GM20000 (cell line): Measurements from ENCODE around the gene SRPRB.

Source experiments
- DNase-seq: peaks from one replicate; pipeline ENCODE4 v3.0.0; 2012; ENCODE audit warnings: low spot score
- CTCF ChIP-seq: IDR thresholded peaks from 2 replicates; pipeline ENCODE4 v1.5.1; 2012; ENCODE audit warnings: mild to moderate bottlenecking, control low read depth; ENCODE audit errors: extremely low read depth, missing control alignments

Gene SRPRB

GRCh38 chr3:133760916-133761315 is 44.7 kb upstream of the SRPRB start:
- no peak for TF ChIP-seq CTCF
- no peak for DNase-seq

GRCh38 chr3:133761605-133762484 is 43.8 kb upstream of the SRPRB start:
- DNase-seq, result no peak
- no peak for TF ChIP-seq CTCF

- TF ChIP-seq CTCF, result no peak
- no peak for DNase-seq
Measured at GRCh38 chr3:133762539-133762938, 43.1 kb upstream of the SRPRB start.

- no peak for DNase-seq
- TF ChIP-seq CTCF, result no peak
Measured at GRCh38 chr3:133763797-133764683, 41.6 kb upstream of the SRPRB start.

- no peak for DNase-seq
- no peak for TF ChIP-seq CTCF
Measured at GRCh38 chr3:133765256-133765655, 40.4 kb upstream of the SRPRB start.

- TF ChIP-seq CTCF, result no peak
Measured at GRCh38 chr3:133767607-133768006, 38.0 kb upstream of the SRPRB start.

GRCh38 chr3:133769536-133769935 is 36.1 kb upstream of the SRPRB start:
- no peak for TF ChIP-seq CTCF
- no peak for DNase-seq

More at GRCh38 chr3:133767607-133768006, 38.0 kb upstream of the SRPRB start:
- no peak for DNase-seq
